Measurements from ENCODE around the gene PLIN1. TPM values are rescaled to one million over a fixed set of nuclear protein-coding genes. Genes with fewer than 3 reads are reported as not detected.

Gene PLIN1
- total RNA-seq, 1 experiment from 2014 or later, result 0.32 TPM

DNA sequence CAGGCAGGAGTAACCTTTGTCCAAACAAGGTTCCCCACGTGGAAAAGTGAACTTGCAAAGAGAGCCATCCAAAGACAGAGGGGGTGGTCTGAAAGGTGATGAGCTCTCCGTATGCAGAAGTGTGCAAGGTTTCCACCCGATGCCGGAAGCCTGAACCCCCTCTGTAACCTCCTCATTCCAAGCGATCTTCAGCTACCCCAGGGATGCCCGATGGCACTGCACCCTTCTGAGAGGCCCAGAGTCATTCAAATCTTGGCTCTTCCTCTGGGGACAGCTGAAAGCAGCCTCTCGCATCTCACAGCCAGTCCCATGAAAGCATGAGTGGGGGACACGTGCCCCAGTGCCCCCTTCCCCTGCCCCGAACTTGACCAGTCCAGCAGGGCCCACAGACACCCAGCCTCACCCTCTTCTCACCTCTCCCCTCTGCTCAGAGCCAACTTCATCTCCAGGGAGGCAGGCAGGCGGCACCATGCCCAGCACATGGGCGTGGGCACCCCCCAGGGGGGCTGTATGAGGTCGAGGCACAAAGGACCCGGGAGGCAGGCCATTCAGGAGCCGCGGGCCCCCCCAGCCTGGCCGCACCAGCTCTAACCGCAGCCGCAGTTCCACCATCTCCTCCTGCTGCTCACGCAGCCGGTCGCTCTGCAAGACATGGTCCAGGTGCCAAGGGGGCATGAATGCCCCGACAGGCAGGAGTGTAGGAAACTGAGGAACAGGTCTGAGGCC, 32.6 kb downstream of the PLIN1 start:
- peak overlapping the region; percentile 56; the same call in 1 of the 2 replicates for H3K4me2 ChIP-seq (ENCODE audit: low read length)
- H2AFZ ChIP-seq (ENCODE audit: low read depth, low read length, poor library complexity, severe bottlenecking), result no peak overlapping the region
- no peaks in the 10 kb centered on the region for H3K27me3 ChIP-seq (ENCODE audit: insufficient read depth, low read length)
- H3K4me1 ChIP-seq (ENCODE audit: control insufficient read depth in 1 of 2, insufficient read depth in 2 of 2, low read length in 2 of 2), result peaks cover 0 to 4% of the 10 kb centered on the region in 2 experiments; a peak in 2 of 4 replicates
- no TSS peak for BruUV-seq (replicated peaks)
- H4K20me1 ChIP-seq (ENCODE audit: insufficient read depth), result no peaks in the 10 kb centered on the region
- no peaks in the 10 kb centered on the region for H3K36me3 ChIP-seq (ENCODE audit: control insufficient read depth in 1 of 2, insufficient read depth in 2 of 2, low read length in 2 of 2)
- ChIA-PET POLR2A (no interaction called here), RAD21 (ENCODE audit: low non-redundant PET in 1 of 2, low total read pairs in 2 of 2, uncharacterized antibody in 2 of 2, unreplicated experiment in 2 of 2) (interaction anchor here (0.6 to 1.1 kb wide), 2 partner anchors 65 to 93 kb away, joined by 4 to 5 read pairs; no protein-coding TSS in a partner anchor), CTCF (interaction anchor here (1.1 to 1.9 kb wide), 6 partner anchors 11 to 242 kb away, joined by 3 to 7 read pairs (median 4); no protein-coding TSS in a partner anchor)
- H3K9me2 ChIP-seq (ENCODE audit: insufficient read depth), result no peaks in the 10 kb centered on the region
- H3K4me3 ChIP-seq (replicated peaks in 1 of 2; ENCODE audit: low read depth in 1 of 2, low read length in 2 of 2), result no peak overlapping the region
- ATAC-seq, result peak; percentile 46
- no peak for DNase-seq (ENCODE audit: low read depth, low spot score)
- H3K9me3 ChIP-seq (ENCODE audit: control insufficient read depth in 1 of 2, insufficient read depth in 1 of 2, low read depth in 1 of 2, low read length in 2 of 2), result no peaks in the 10 kb centered on the region
- intact Hi-C loops (cut with micrococcal nuclease), result no loop called here
- H3K9ac ChIP-seq (ENCODE audit: low read length), result no peak overlapping the region
- TF ChIP-seq YY1 (IDR thresholded peaks at IDR 0.05; ENCODE audit: extremely low read depth, insufficient replicate concordance, low read depth, low read length) (no peak), CEBPB (IDR thresholded peaks at IDR 0.05; ENCODE audit: low read depth) (no peak), POLR2AphosphoS5 (IDR thresholded peaks at IDR 0.05; ENCODE audit: low read depth, low read length) (no peak), CTCF (IDR thresholded peaks at IDR 0.05 in 2 of 3, conservative IDR thresholded peaks at IDR 0.05 in 1 of 3; ENCODE audit: borderline replicate concordance in 1 of 3, insufficient read depth in 1 of 3, low read depth in 2 of 3, low read length in 2 of 3) (no peak), ELF1 (IDR thresholded peaks at IDR 0.05; ENCODE audit: borderline replicate concordance, low read depth) (no peak), POLR2A (IDR thresholded peaks at IDR 0.05; ENCODE audit: borderline replicate concordance, extremely low read depth, insufficient read depth, insufficient read length) (no peak), ZNF274 (IDR thresholded peaks at IDR 0.05; ENCODE audit: low read depth, low read length) (no peak)
- TF ChIP-seq, protein P1, sequence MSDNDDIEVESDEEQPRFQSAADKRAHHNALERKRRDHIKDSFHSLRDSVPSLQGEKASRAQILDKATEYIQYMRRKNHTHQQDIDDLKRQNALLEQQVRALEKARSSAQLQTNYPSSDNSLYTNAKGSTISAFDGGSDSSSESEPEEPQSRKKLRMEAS (IDR thresholded peaks at IDR 0.05), result no peak
- TF ChIP-seq, protein P2, sequence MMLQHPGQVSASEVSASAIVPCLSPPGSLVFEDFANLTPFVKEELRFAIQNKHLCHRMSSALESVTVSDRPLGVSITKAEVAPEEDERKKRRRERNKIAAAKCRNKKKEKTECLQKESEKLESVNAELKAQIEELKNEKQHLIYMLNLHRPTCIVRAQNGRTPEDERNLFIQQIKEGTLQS (IDR thresholded peaks at IDR 0.05), result no peak
- H3K79me2 ChIP-seq (ENCODE audit: insufficient read depth, low read length), result no peaks in the 10 kb centered on the region
- no peak overlapping the region for H3K27ac ChIP-seq (ENCODE audit: low read depth, low read length)
